GM03348 (cell line): ENCODE measurements around the gene STH.

Experiments used
- DNase-seq: peaks from one replicate; pipeline ENCODE4 v3.0.0; 2012; ENCODE audit warnings: low spot score

The STH gene

DNA sequence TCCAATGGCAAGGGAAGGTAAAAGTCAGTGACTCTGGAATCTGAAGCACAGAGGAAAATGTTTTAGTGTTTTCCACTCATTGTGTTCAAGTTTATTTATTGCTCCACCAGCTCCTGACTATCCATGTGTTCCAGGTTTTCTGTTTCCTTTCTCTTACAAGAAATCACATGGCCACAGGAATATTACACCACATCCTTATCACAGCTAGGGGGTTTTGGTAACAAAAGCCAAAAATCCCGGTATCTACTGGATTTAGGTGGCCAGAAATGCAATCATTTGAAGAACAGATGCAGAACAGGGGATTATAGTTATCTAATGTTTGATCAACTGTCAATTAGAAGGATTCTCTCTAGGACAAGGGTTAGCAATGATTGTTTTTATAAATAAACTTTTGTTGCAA lies 47.9 kb downstream of the STH start:
- no peak for DNase-seq

DNA sequence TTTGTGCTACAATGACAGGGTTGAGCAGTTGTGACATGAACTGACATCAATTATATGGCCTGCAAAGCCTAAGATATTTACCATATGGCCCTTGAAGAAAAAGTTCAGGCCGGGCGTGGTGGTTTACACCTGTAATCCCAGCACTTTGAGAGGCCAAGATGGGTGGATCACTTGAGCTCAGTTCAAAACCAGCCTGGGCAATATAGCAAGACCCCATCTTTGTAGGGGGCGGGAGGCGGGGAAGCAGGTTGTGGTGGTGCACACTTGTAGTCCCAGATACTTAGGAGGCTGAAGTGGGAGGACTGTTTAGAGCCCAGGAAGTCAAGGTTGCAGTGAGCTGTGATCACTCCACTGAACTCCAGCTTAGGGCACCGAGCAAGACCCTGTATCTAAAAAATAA lies 48.3 kb downstream of the STH start:
- no peak for DNase-seq

DNA sequence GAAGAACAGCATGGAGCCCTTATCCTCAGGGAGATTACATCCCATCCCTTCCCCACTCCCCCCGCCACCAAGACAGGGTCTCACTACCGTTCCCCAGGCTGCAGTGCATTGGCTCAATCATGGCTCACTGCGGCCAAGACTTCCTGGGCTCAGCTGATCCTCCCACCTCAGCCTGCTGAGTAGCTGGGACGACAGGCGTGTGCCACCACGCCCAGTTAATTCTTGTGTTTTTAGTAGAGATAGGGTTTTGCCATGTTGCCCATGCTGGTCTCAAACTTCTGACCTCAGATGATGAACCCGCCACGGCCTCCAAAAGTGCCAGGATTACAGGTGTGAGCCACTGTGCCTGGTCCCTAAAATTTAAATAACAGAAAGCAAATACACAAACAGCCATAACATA lies 48.8 kb downstream of the STH start:
- DNase-seq, result no peak
